ENCODE data around the gene PTTG1.

The PTTG1 gene

GRCh38 chr5:160421625-160422258 lies at the start of gene PTTG1:
Gene PTTG1, plus strand, starts transcription at chr5:160421855. Its CDS starts 458 bp downstream, at chr5:160422313.
- DNase-seq (ENCODE audit: low read depth): peak; percentile 89

GRCh38 chr5:160375166-160375565 lies 46.5 kb upstream of the PTTG1 start:
- DNase-seq (ENCODE audit: low read depth): no peak

GRCh38 chr5:160375701-160376100 lies 46.0 kb upstream of the PTTG1 start:
- DNase-seq (ENCODE audit: low read depth): no peak

GRCh38 chr5:160376416-160376815 lies 45.2 kb upstream of the PTTG1 start:
- no peak for DNase-seq (ENCODE audit: low read depth)

GRCh38 chr5:160377651-160378050 lies 44.0 kb upstream of the PTTG1 start:
- no peak for DNase-seq (ENCODE audit: low read depth)

- no peak for DNase-seq (ENCODE audit: low read depth)
Measured at GRCh38 chr5:160378330-160378729, 43.3 kb upstream of the PTTG1 start.

GRCh38 chr5:160379511-160379910 lies 42.1 kb upstream of the PTTG1 start:
- DNase-seq (ENCODE audit: low read depth): no peak

- DNase-seq (ENCODE audit: low read depth): no peak
Measured at GRCh38 chr5:160380041-160380440, 41.6 kb upstream of the PTTG1 start.

- no peak for DNase-seq (ENCODE audit: low read depth)
Measured at GRCh38 chr5:160382346-160382745, 39.3 kb upstream of the PTTG1 start.

- DNase-seq (ENCODE audit: low read depth): no peak
Measured at GRCh38 chr5:160384681-160385080, 37.0 kb upstream of the PTTG1 start.

GRCh38 chr5:160385496-160385895 lies 36.2 kb upstream of the PTTG1 start:
- DNase-seq (ENCODE audit: low read depth): no peak

GRCh38 chr5:160387445-160387844 lies 34.2 kb upstream of the PTTG1 start:
- DNase-seq (ENCODE audit: low read depth): no peak

- DNase-seq (ENCODE audit: low read depth): no peak
Measured at GRCh38 chr5:160390787-160391696, 30.6 kb upstream of the PTTG1 start.

- DNase-seq (ENCODE audit: low read depth): no peak
Measured at GRCh38 chr5:160395111-160395510, 26.5 kb upstream of the PTTG1 start.

- no peak for DNase-seq (ENCODE audit: low read depth)
Measured at GRCh38 chr5:160397492-160397891, 24.2 kb upstream of the PTTG1 start.

- DNase-seq (ENCODE audit: low read depth): no peak
Measured at GRCh38 chr5:160398806-160399205, 22.8 kb upstream of the PTTG1 start.

- peak; percentile 37 for DNase-seq (ENCODE audit: low read depth)
Measured at GRCh38 chr5:160399402-160400353, 22.0 kb upstream of the PTTG1 start, which contains the start of gene FAM200C. Gene FAM200C, minus strand, starts transcription at chr5:160400054. Its CDS starts 4,564 bp downstream, at chr5:160395490.

- peak; percentile 88 for DNase-seq (ENCODE audit: low read depth)
Measured at GRCh38 chr5:160418561-160419457, 2.8 kb upstream of the PTTG1 start, which contains the start of gene SLU7. Gene SLU7, minus strand, starts transcription at chr5:160419081. Its CDS starts 3,787 bp downstream, at chr5:160415294.

- no peak for DNase-seq (ENCODE audit: low read depth)
Measured at GRCh38 chr5:160419458-160420330, 2.0 kb upstream of the PTTG1 start.

- DNase-seq (ENCODE audit: low read depth): no peak
Measured at GRCh38 chr5:160420331-160420610, 1.4 kb upstream of the PTTG1 start.

All from activated T-cell treated with anti-CD3 and anti-CD28 coated beads for 1 hour (primary cell).